Measurements from ENCODE around the gene GPBP1. TPM values are rescaled to one million over a fixed set of nuclear protein-coding genes. Genes with fewer than 3 reads are reported as not detected.
A peak's percentile ranks its signal among the peaks of the same experiment; 100 is the strongest.

The GPBP1 gene
- total and polyA plus RNA-seq, 8 donors = 23.4 to 54.0 (median 29.0) TPM

DNA sequence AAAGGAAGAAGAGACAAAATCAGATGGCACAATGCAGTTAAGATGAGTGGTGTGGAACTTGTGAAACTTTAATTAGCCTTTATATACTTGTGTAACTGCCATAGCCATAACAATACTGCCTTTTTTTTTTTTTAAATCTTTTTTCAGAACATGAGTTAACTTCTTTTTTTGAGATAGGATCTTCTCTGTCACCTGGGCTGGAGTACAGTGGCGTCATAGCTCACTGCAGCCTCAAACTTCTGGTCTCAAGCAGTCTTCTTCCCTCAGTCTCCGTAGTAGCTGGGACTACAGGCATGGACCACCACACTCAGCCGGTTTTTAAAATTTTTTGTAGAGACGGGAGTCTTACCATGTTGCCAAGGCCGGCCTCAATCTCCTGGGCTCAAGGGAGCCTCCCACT lies 37.2 kb downstream of the GPBP1 start:
- Histone ChIP-seq H3K27ac (no peak overlapping the region), H3K4me1 (peaks cover 0 to 13% (median 9%) of the 10 kb centered on the region in 3 donors), H3K27me3 (no peaks in the 10 kb centered on the region), H3K4me3 (no peak overlapping the region), H3K36me3 (peaks cover 0 to 8% (median 0%) of the 10 kb centered on the region in 3 donors), H3K9me3 (no peaks in the 10 kb centered on the region)
- DNase-seq (no peak), FAIRE-seq (no peak), ATAC-seq (peak in 1 of 4 donors; percentile 17)
- 85 to 86% methylated on average over 5 of the region's 5 CpGs for WGBS, 2 donors
- intact Hi-C loops (cut with DNase I) = no loop called here
- TF ChIP-seq, protein P1, sequence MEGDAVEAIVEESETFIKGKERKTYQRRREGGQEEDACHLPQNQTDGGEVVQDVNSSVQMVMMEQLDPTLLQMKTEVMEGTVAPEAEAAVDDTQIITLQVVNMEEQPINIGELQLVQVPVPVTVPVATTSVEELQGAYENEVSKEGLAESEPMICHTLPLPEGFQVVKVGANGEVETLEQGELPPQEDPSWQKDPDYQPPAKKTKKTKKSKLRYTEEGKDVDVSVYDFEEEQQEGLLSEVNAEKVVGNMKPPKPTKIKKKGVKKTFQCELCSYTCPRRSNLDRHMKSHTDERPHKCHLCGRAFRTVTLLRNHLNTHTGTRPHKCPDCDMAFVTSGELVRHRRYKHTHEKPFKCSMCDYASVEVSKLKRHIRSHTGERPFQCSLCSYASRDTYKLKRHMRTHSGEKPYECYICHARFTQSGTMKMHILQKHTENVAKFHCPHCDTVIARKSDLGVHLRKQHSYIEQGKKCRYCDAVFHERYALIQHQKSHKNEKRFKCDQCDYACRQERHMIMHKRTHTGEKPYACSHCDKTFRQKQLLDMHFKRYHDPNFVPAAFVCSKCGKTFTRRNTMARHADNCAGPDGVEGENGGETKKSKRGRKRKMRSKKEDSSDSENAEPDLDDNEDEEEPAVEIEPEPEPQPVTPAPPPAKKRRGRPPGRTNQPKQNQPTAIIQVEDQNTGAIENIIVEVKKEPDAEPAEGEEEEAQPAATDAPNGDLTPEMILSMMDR (IDR thresholded peaks at IDR 0.05) = no peak

DNA sequence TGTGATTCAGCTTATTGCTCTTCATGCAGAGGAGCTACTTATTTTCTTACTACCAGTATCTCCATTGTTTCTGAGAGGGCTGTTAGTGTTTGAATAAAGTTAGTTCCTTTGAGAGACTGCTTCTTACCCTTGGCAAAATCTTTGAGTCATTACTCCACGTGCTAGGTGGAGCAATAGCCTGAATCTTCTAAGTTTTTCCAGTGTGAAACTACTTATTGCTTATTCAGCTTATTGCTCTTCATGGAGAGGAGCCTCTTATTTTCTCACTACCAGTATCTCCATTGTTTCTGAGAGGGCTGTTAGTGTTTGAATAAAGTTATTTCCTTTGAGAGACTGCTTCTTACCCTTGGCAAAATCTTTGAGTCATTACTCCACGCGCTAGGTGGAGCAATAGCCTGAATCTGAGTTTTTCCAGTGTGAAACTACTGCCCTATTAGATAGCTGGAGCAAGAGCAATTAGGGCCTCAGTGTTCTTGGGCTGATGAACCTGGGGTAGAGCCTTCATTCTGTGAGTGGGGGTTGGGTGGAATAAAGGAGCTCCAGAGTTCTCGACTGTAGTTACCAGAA lies 41.9 kb downstream of the GPBP1 start:
- DNase-seq = no peak
- WGBS, 2 donors = 85 to 91% methylated on average over 4 of the region's 4 CpGs
- ATAC-seq = no peak
- no peak for FAIRE-seq
- Histone ChIP-seq H3K27me3 (no peaks in the 10 kb centered on the region), H3K4me1 (no peaks in the 10 kb centered on the region), H3K27ac (no peak overlapping the region), H3K4me3 (no peak overlapping the region), H3K9me3 (no peaks in the 10 kb centered on the region), H3K36me3 (peaks cover 0 to 13% (median 0%) of the 10 kb centered on the region in 3 donors)
- intact Hi-C loops (cut with DNase I) = no loop called here
- TF ChIP-seq, protein P1 (IDR thresholded peaks at IDR 0.05) = no peak

DNA sequence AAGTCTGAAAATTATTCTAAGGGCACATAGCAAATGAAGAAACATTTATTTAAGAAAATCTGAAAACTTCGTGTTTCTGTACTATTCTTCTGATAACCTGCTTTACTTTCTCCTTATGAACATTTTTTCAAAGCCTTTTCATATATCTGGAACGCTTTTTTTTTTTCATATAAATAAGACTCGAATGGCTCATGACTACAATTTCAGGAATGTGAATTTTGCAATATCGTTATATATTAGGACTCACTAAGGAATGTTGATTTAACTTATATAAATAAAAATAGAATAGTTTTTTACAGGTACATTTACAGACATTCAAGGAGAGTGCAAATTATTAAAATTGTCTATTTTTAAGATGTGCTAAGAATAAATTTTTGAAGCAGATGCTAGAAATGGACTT lies 42.9 kb downstream of the GPBP1 start:
- Histone ChIP-seq H3K27me3 (no peaks in the 10 kb centered on the region), H3K36me3 (peaks cover 0 to 13% (median 0%) of the 10 kb centered on the region in 3 donors), H3K27ac (no peak overlapping the region), H3K9me3 (no peaks in the 10 kb centered on the region), H3K4me3 (no peak overlapping the region), H3K4me1 (no peaks in the 10 kb centered on the region)
- FAIRE-seq (peak; percentile 59), ATAC-seq (no peak), DNase-seq (no peak)
- TF ChIP-seq, protein P1 (IDR thresholded peaks at IDR 0.05) = no peak
- 68 to 70% methylated on average over 4 of the region's 4 CpGs for WGBS, 2 donors
- intact Hi-C loops (cut with DNase I) = no loop called here

DNA sequence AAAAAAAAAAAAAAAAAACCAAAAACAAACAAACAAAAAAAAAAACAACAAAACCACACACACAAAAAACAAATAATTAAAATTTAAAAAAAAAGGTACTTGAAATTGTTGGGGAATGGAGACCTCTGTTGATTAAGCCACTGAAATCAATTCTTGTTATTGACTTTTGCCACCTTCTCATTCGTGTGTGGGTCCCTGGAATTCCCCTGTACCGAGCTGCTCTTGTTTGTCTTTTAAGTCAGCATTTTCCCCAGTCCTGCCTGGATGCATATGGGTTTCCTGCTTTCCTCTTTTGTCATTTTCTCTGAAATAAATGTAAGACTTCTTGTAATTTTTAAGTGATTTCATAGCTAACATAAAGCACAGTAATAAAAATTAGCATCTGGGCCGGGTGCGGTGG lies 45.5 kb downstream of the GPBP1 start:
- intact Hi-C loops (cut with DNase I) = no loop called here
- peaks cover 0 to 13% (median 0%) of the 10 kb centered on the region in 3 donors for H3K36me3 ChIP-seq
- no peaks in the 10 kb centered on the region for H3K4me1 ChIP-seq
- no peaks in the 10 kb centered on the region for H3K27me3 ChIP-seq
- TF ChIP-seq, protein P1 (IDR thresholded peaks at IDR 0.05) = no peak
- ATAC-seq = peak in 2 of 4 donors; percentile 59 to 77
- H3K9me3 ChIP-seq = no peaks in the 10 kb centered on the region
- no peak overlapping the region for H3K4me3 ChIP-seq
- peak overlapping the region in 1 of 4 donors; percentile 20 for H3K27ac ChIP-seq
- no peak for FAIRE-seq
- 48 to 49% methylated on average over 4 of the region's 4 CpGs for WGBS, 2 donors
- no peak for DNase-seq

DNA sequence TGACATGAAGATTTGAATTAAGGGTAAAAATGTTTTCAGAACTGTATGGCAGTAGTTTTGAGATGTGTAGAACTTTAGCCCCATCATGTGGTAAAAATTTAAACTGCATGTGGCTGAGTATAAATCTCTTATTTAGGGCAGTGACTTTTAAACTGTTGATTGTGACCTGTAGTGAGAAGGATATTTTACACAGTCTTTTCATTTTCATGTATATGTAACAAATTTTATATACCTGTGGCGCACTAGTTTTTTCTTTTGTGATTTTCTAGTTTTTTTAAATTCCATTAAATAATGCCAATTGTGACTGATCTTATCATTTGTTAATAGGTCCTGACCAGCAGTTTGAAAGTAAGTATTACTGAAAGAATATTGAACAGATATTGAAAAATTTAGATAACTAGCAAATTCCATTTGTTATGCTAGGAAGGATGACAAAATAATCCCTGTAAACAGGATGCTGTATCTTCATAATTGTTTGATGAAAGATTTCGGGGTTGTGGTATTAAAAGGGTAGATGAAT lies 47.2 kb downstream of the GPBP1 start:
- WGBS, 2 donors = 62 to 64% methylated on average over 2 of the region's 2 CpGs
- TF ChIP-seq, protein P1 (IDR thresholded peaks at IDR 0.05) = peak; percentile 35 to 84 (median 77)
- FAIRE-seq (peak; percentile 95), DNase-seq (peak in 1 of 6 donors; percentile 25), ATAC-seq (peak; percentile 73 to 87 (median 86))
- no peaks in the 10 kb centered on the region for H3K4me1 ChIP-seq
- intact Hi-C loops (cut with DNase I) = loop anchor here in 2 of 3 donors (10.0 kb wide), 2 partner anchors 86 to 316 kb away; partner anchors contain the start of gene SETD9 (in 2 of the 2)
- H3K4me3 ChIP-seq = no peak overlapping the region
- no peaks in the 10 kb centered on the region for H3K27me3 ChIP-seq
- no peak overlapping the region for H3K27ac ChIP-seq
- H3K36me3 ChIP-seq = peaks cover 0 to 4% (median 0%) of the 10 kb centered on the region in 3 donors
- no peaks in the 10 kb centered on the region for H3K9me3 ChIP-seq

All from pancreas (tissue), 10 donors.